Large intestine (tissue), 3 donors: ENCODE measurements around the gene PTGES3. TPM values are rescaled to one million over a fixed set of nuclear protein-coding genes. Genes with fewer than 3 reads are reported as not detected.

Experiments
- DNase-seq, 2 donors: peaks; one replicate each; pipeline versions ENCODE4 v3.0.0 to v3.0.0-alpha.2; 2013
- H3K27ac ChIP-seq: one replicate; pipeline ENCODE4 v1.5.1; 2013; ENCODE audit warnings: low read length
- H3K27me3 ChIP-seq: 2 replicates; pipeline ENCODE4 v1.6.1; 2013; ENCODE audit warnings: low read length; ENCODE audit not compliant: control insufficient read depth, insufficient read depth
- H3K36me3 ChIP-seq: 2 replicates; pipeline ENCODE4 v1.6.1; 2013; ENCODE audit warnings: low read length; ENCODE audit not compliant: control insufficient read depth, insufficient read depth
- H3K4me1 ChIP-seq: one replicate; pipeline ENCODE4 v1.6.1; 2013; ENCODE audit warnings: low read length; ENCODE audit not compliant: control insufficient read depth, insufficient read depth
- H3K4me3 ChIP-seq: one replicate; pipeline ENCODE4 v1.5.1; 2013; ENCODE audit warnings: low read length
- H3K9me3 ChIP-seq: one replicate; pipeline ENCODE4 v1.6.1; 2013; ENCODE audit warnings: mild to moderate bottlenecking, low read depth, low read length, moderate library complexity; ENCODE audit not compliant: control insufficient read depth
- WGBS: methylation state at CpG from one replicate; pipeline ENCODE4 v1.1.5; 2013; ENCODE audit warnings: low lambda C conversion rate; ENCODE audit not compliant: insufficient coverage; 5-methylcytosine and 5-hydroxymethylcytosine counted together
- polyA plus RNA-seq: library from polyadenylated mRNA; unstranded; fragments of 120-200 nt; gene quantifications from one replicate; pipeline ENCODE4 v1.2.1, GENCODE V29; 2013

Gene PTGES3
- polyA plus RNA-seq, 1 donor: 238 TPM

DNA sequence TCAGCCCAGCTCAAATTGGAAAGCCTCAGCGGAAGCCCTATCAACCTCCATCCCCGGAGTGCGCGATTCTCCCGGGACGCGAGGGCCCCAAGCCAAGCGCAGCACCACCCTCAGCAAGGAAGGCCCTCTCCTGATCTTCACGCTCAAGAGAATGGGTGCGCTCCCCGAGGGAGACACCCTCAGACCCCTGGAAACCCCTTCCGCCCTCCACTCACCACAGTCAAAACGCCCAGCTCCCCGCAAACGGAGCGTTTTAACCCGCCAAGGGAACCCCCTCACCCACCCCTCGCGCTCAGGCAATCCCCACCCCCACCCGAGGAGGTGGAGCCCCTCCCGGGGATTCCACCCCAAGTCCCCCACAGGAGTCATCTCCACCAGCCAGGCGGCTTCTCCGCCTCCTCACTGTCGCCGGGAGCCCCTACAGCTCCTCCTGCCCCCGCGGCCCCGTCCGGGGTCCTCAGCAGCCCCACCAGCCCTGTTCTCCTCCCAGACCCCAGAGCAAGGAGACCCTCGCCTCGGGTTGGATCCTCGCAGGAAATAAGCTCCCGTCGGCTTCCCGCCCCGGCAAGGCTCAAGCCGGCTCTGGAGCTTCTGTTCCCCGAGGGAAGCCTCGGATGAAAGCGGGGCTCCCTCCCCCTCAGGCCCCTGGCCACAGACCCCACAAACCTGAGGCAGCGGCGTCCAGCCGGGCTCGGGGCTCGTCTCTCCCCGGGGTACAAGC, 58.5 kb downstream of the PTGES3 start:
- H3K9me3 ChIP-seq: no peaks in the 10 kb centered on the region
- H3K36me3 ChIP-seq: peaks cover 5% of the 10 kb centered on the region
- peak overlapping the region; percentile 96 for H3K4me3 ChIP-seq
- WGBS: no CpG with 5 or more reads among the region's 46 CpGs
- no peaks in the 10 kb centered on the region for H3K27me3 ChIP-seq
- peak in 1 of 2 donors; percentile 52 for DNase-seq
- peaks cover 34% of the 10 kb centered on the region for H3K4me1 ChIP-seq
- peak overlapping the region; percentile 94 for H3K27ac ChIP-seq

DNA sequence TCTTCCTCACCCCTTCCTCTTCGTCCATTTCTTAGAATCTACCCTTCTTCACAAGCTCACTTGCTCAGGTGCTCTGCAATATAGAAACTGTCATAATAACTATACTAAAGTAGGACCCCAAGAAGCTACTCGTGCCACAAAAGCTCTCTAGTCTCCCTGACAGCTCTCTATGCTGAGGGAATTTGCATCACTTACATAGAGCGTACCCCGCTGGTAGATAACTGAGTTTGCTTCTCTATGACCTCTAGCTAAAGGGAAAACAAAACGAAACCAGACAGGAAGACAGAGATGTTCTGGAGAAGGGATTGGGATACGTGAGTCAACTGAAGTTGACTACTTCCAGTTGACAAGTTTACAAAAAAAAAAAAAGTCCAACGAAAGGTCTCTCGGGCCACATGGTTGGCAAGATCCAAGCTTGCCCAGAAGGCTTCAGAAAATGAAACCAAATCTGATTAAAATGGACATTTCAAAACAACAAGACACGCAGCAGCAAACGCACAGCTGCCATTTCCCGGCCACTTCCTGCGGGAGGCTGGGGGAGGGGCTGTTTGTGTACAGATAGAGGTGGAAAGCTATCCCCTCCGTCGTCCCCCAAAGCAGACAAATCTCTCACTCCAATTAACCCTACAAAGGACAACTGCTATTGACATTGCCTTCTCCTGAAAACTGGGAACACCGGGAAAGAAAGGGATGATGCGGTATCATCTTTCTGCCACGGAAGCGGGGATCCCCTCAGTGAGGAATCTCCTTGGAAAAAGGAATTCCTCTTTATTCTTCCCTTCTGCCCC, 59.2 kb downstream of the PTGES3 start:
- WGBS: no CpG with 5 or more reads among the region's 18 CpGs
- Histone ChIP-seq H3K27me3 (no peaks in the 10 kb centered on the region), H3K4me3 (peak overlapping the region; percentile 96), H3K4me1 (peaks cover 32% of the 10 kb centered on the region), H3K36me3 (peaks cover 5% of the 10 kb centered on the region), H3K9me3 (no peaks in the 10 kb centered on the region), H3K27ac (peak overlapping the region; percentile 94)
- peak; percentile 43 to 75 for DNase-seq

DNA sequence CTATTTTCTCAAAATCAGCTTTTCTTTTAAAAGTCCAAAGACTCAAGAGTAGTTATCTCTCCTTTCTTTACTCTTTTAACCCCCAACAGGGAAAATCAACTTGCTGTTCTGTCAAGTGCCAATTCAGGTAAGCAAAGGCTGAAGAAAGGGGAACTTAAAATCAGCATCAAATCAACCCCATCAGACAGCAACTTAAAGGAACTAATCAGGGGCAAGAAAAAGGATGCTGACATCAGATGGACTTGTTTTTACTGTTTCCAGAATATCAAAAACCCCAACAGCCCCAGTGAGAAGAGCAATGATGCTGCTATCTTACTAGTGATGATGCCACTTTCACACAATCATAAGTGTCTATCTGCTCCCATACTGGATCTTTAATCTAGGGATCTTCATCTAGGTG, 61.4 kb downstream of the PTGES3 start:
- H3K27ac ChIP-seq: no peak overlapping the region
- H3K27me3 ChIP-seq: no peaks in the 10 kb centered on the region
- H3K4me3 ChIP-seq: no peak overlapping the region
- H3K9me3 ChIP-seq: no peaks in the 10 kb centered on the region
- peaks cover 17% of the 10 kb centered on the region for H3K36me3 ChIP-seq
- DNase-seq: no peak
- peaks cover 11% of the 10 kb centered on the region for H3K4me1 ChIP-seq

DNA sequence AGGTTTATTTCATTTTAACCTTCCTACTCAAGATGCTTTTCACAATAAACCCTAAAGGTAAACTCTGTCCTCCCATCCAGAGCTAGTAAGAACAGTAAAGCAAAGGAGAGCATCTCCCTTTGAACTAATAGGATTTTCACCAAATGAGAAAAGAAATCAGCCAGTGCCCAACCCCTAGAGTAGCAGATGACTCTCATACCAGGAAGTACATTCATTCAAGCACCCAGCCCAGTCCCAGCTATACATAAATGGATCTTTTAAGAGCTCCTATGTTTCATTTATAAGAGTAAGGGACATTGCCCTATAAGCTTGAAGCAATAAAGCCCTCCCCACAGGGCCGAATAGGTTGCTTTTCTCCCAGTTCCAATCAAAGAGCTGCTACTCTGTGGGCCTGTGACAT, 65.5 kb downstream of the PTGES3 start:
- Histone ChIP-seq H3K4me3 (no peak overlapping the region), H3K36me3 (peaks cover 38% of the 10 kb centered on the region), H3K27me3 (no peaks in the 10 kb centered on the region), H3K27ac (no peak overlapping the region), H3K4me1 (no peaks in the 10 kb centered on the region), H3K9me3 (no peaks in the 10 kb centered on the region)
- WGBS: no CpG with 5 or more reads among the region's 1 CpG
- DNase-seq: no peak

DNA sequence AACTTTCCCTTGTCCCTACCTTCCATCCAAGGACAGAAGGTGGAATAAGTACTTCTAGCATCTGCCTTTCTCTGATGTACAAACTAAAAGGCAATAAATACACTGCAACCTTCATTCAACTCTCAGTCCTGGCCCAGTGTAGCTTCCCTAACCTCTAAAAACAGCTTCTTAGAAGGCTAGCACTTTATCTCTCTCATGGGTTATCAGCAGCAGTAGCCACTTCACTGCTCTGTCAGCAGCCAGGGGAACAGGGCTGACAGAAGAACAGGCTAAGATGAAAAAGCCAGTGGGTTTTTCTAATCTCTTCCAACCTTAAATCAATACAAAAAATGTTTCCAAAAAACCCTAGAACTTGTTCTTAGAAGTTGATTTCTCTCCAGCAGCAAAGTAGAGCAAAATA, 71.2 kb downstream of the PTGES3 start:
- no peaks in the 10 kb centered on the region for H3K4me1 ChIP-seq
- no peaks in the 10 kb centered on the region for H3K9me3 ChIP-seq
- DNase-seq: no peak
- H3K27ac ChIP-seq: no peak overlapping the region
- no peak overlapping the region for H3K4me3 ChIP-seq
- H3K36me3 ChIP-seq: peaks cover 76% of the 10 kb centered on the region
- H3K27me3 ChIP-seq: no peaks in the 10 kb centered on the region

DNA sequence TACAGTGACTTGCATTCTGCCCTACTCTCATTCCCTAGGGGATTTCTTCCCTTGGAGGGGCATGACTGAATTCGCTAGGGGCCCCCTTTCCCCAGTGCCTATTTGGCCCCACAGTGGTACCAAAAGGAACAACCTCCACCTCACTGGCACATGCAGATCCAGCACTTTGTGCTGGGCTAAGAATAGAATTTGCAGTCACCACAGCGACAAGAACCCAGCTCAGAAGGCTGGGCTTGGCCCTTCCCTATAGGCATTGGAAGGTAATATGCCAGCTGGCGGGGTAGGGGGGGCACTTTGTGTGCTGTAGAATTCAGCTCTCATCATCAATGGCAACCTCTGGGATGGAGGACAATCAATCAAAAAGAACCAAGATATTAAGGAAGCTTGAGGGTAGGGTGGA, 71.8 kb downstream of the PTGES3 start:
- Histone ChIP-seq H3K27ac (no peak overlapping the region), H3K27me3 (no peaks in the 10 kb centered on the region), H3K9me3 (no peaks in the 10 kb centered on the region), H3K4me3 (no peak overlapping the region), H3K4me1 (no peaks in the 10 kb centered on the region), H3K36me3 (peaks cover 81% of the 10 kb centered on the region)
- no peak for DNase-seq
- no CpG with 5 or more reads among the region's 3 CpGs for WGBS

DNA sequence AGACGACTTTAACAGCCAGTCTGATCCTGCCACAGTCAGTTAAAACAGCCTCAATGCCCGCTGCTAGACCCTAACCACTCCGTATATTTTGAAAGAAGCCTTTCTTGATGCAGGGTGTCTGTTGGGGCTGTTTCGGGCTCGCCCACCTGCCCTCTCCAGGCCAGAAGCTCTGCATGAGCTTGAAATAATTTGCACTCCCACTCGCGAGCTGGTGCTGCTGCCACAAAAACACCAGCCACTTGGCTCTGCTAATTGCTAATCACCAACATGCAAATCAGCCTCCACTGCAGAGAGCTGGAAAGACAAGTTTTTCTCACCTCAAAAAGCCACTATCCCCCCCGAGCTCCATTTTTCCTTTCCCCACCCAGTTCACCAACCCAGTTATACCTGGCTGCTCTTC, 73.5 kb downstream of the PTGES3 start:
- Histone ChIP-seq H3K27me3 (no peaks in the 10 kb centered on the region), H3K4me3 (no peak overlapping the region), H3K36me3 (peaks cover 86% of the 10 kb centered on the region), H3K9me3 (no peaks in the 10 kb centered on the region), H3K4me1 (no peaks in the 10 kb centered on the region), H3K27ac (no peak overlapping the region)
- DNase-seq: no peak
- 100% methylated on average over 1 of the region's 8 CpGs for WGBS

Other genes with a start within 250 kb of the PTGES3 start
- 21.4 TPM for gene TIMELESS, start 238.9 kb downstream of the PTGES3 start, polyA plus RNA-seq
- gene MIP, start 233.6 kb downstream of the PTGES3 start, polyA plus RNA-seq: 0.24 TPM
- 4.7 TPM for gene SPRYD4, start 219.7 kb downstream of the PTGES3 start, polyA plus RNA-seq
- 1.5 TPM for gene GLS2, start 200.1 kb downstream of the PTGES3 start, polyA plus RNA-seq
- gene RBMS2, start 166.5 kb downstream of the PTGES3 start, polyA plus RNA-seq: 22.5 TPM
- gene BAZ2A, start 58.0 kb downstream of the PTGES3 start, polyA plus RNA-seq: 68.6 TPM
- 583 TPM for gene ATP5F1B, start 42.3 kb downstream of the PTGES3 start, polyA plus RNA-seq
- gene NACA, start 37.0 kb upstream of the PTGES3 start, polyA plus RNA-seq: 2,608 TPM
- 13.0 TPM for gene PRIM1, start 64.0 kb upstream of the PTGES3 start, polyA plus RNA-seq
- 0.42 TPM for gene HSD17B6, start 75.0 kb upstream of the PTGES3 start, polyA plus RNA-seq
- 0.03 TPM for gene SDR9C7, start 246.1 kb upstream of the PTGES3 start, polyA plus RNA-seq